Effector memory CD8-positive, alpha-beta T cell (primary cell): Measurements from ENCODE around the gene ZNF609.
"Not testable (repeated sequence)": the region's sequence is repeated elsewhere in the genome, so short reads cannot be mapped to it uniquely, and the experiment has no call there.

Experiments
- ATAC-seq: fragments of 150-1000 bp; cut with Tn5 transposase; replicated peaks from 2 replicates; pipeline ENCODE4 v1.10.0; 2021; ENCODE audit warnings: mild to moderate bottlenecking, moderate library complexity
- DNase-seq, 3 experiments: peaks; one replicate each; pipeline ENCODE4 v3.0.0; 2021
- H3K27ac Mint-ChIP-seq, 2 donors: one replicate each; pipeline ENCODE4 v1.8.0; 2022; ENCODE audit warnings: mild to moderate bottlenecking in 2 of 2, mixed read lengths in 2 of 2, moderate library complexity in 2 of 2
- H3K27me3 Mint-ChIP-seq, 2 donors: one replicate each; pipeline ENCODE4 v1.8.0; 2022; ENCODE audit warnings: mixed read lengths in 2 of 2
- H3K36me3 Mint-ChIP-seq: one replicate; pipeline ENCODE4 v1.8.0; 2022; ENCODE audit warnings: mild to moderate bottlenecking, moderate library complexity, mixed read lengths; ENCODE audit not compliant: insufficient read depth
- H3K4me1 Mint-ChIP-seq, 2 donors: one replicate each; pipeline ENCODE4 v1.8.0; 2022; ENCODE audit warnings: low read depth in 2 of 2, mixed read lengths in 2 of 2
- H3K4me3 Mint-ChIP-seq, 2 donors: one replicate each; pipeline ENCODE4 v1.8.0; 2022; ENCODE audit warnings: mild to moderate bottlenecking in 2 of 2, mixed read lengths in 2 of 2, moderate library complexity in 2 of 2
- H3K9me3 Mint-ChIP-seq, 2 donors: one replicate each; pipeline ENCODE4 v1.8.0; 2022; ENCODE audit warnings: mixed read lengths in 2 of 2

The ZNF609 gene

GRCh38 chr15:64635499-64636495 lies 175.4 kb downstream of the ZNF609 start:
- ATAC-seq: no peak
- DNase-seq: no peak
- H3K27ac Mint-ChIP-seq: peak overlapping the region; percentile 93 to 96
- H3K9me3 Mint-ChIP-seq: no peaks in the 10 kb centered on the region
- H3K4me3 Mint-ChIP-seq: peak overlapping the region; percentile 73 to 78
- H3K27me3 Mint-ChIP-seq: no peaks in the 10 kb centered on the region
- peaks cover 53 to 54% of the 10 kb centered on the region in 2 donors for H3K4me1 Mint-ChIP-seq
- peaks cover 16% of the 10 kb centered on the region for H3K36me3 Mint-ChIP-seq

DNA sequence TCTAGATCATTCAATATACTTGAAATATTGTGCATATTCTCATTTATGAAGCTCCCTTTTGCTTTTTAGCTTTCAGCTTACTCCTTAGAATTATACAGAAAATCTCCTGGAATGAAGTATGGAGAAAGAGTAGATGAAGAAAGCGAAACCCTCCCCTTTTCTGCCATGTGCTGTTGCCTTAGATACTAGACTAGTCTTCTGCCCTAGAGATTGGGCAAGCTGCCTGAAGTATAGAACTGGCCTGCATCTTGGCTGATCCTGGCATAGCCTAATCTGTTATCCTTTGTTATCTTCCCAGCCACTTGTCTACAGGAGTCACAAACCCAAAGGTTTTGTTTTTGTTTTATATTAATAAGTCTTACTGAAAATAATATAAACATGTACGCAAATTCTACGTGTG lies 176.2 kb downstream of the ZNF609 start:
- ATAC-seq (no peak), DNase-seq (no peak)
- Mint-ChIP-seq H3K9me3 (no peaks in the 10 kb centered on the region), H3K36me3 (peaks cover 16% of the 10 kb centered on the region), H3K27ac (peak overlapping the region; percentile 93 to 96), H3K4me3 (peak overlapping the region in 1 of 2 donors; percentile 78), H3K4me1 (peaks cover 51 to 52% of the 10 kb centered on the region in 2 donors), H3K27me3 (no peaks in the 10 kb centered on the region)

GRCh38 chr15:64637412-64637811 lies 177.0 kb downstream of the ZNF609 start:
- Mint-ChIP-seq H3K4me1 (peaks cover 50 to 51% of the 10 kb centered on the region in 2 donors), H3K4me3 (no peak overlapping the region), H3K27me3 (no peaks in the 10 kb centered on the region), H3K9me3 (no peaks in the 10 kb centered on the region), H3K36me3 (peaks cover 15% of the 10 kb centered on the region), H3K27ac (peak overlapping the region in 1 of 2 donors; percentile 93)
- no peak for ATAC-seq
- no peak for DNase-seq

GRCh38 chr15:64639744-64640143 lies 179.4 kb downstream of the ZNF609 start:
- Mint-ChIP-seq H3K27ac (peak overlapping the region; percentile 89 to 92), H3K4me1 (peaks cover 34 to 44% of the 10 kb centered on the region in 2 donors)
- ATAC-seq, H3K36me3 Mint-ChIP-seq, H3K9me3 Mint-ChIP-seq, H3K27me3 Mint-ChIP-seq, DNase-seq, H3K4me3 Mint-ChIP-seq: not testable (repeated sequence)

GRCh38 chr15:64640146-64640871 lies 179.9 kb downstream of the ZNF609 start:
- DNase-seq: no peak
- H3K9me3 Mint-ChIP-seq: no peaks in the 10 kb centered on the region
- peaks cover 31 to 38% of the 10 kb centered on the region in 2 donors for H3K4me1 Mint-ChIP-seq
- ATAC-seq: no peak
- H3K27me3 Mint-ChIP-seq: no peaks in the 10 kb centered on the region
- H3K27ac Mint-ChIP-seq: peak overlapping the region; percentile 89 to 92
- peak overlapping the region in 1 of 2 donors; percentile 3 for H3K4me3 Mint-ChIP-seq
- H3K36me3 Mint-ChIP-seq: peaks cover 6% of the 10 kb centered on the region

DNA sequence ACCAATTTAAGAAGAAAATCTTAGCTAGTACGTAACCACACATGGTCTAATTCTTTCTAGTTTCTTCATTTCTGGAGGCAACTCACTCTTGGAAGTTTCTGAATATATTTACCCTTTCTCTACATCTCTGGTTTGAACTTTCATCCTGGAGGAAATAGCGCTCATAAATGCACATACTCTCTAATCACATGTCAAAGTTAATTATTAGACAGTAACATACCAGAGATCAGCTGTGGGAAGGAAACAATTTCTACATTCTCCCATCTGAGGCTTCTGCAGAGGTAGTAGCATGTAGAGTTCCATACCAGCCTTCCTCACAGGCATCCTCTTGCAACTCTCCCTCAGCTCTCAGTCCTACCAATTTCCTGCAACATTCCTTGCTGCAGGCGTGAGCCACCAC lies 182.5 kb downstream of the ZNF609 start:
- peaks cover 15 to 20% of the 10 kb centered on the region in 2 donors for H3K4me1 Mint-ChIP-seq
- no peak for ATAC-seq
- no peaks in the 10 kb centered on the region for H3K9me3 Mint-ChIP-seq
- H3K4me3 Mint-ChIP-seq: no peak overlapping the region
- H3K27ac Mint-ChIP-seq: no peak overlapping the region
- H3K36me3 Mint-ChIP-seq: peaks cover 6% of the 10 kb centered on the region
- DNase-seq: no peak
- no peaks in the 10 kb centered on the region for H3K27me3 Mint-ChIP-seq

- no peak overlapping the region for H3K4me3 Mint-ChIP-seq
- H3K9me3 Mint-ChIP-seq: no peaks in the 10 kb centered on the region
- H3K36me3 Mint-ChIP-seq: peaks cover 10% of the 10 kb centered on the region
- no peaks in the 10 kb centered on the region for H3K27me3 Mint-ChIP-seq
- DNase-seq: no peak
- no peak for ATAC-seq
- H3K4me1 Mint-ChIP-seq: peaks cover 15 to 20% of the 10 kb centered on the region in 2 donors
- no peak overlapping the region for H3K27ac Mint-ChIP-seq
Observed at GRCh38 chr15:64643685-64644084, 183.3 kb downstream of the ZNF609 start.

- peaks cover 14 to 19% of the 10 kb centered on the region in 2 donors for H3K4me1 Mint-ChIP-seq
Observed at GRCh38 chr15:64644811-64645210, 184.4 kb downstream of the ZNF609 start.

GRCh38 chr15:64645995-64646394 lies 185.6 kb downstream of the ZNF609 start:
- Mint-ChIP-seq H3K4me3 (no peak overlapping the region), H3K27me3 (no peaks in the 10 kb centered on the region), H3K27ac (no peak overlapping the region), H3K4me1 (peaks cover 8 to 22% of the 10 kb centered on the region in 2 donors), H3K36me3 (peaks cover 3% of the 10 kb centered on the region), H3K9me3 (no peaks in the 10 kb centered on the region)
- ATAC-seq: no peak
- no peak for DNase-seq

More at GRCh38 chr15:64644811-64645210, 184.4 kb downstream of the ZNF609 start:
- not testable (repeated sequence) for H3K9me3 Mint-ChIP-seq, H3K36me3 Mint-ChIP-seq, DNase-seq, ATAC-seq, H3K27me3 Mint-ChIP-seq, H3K4me3 Mint-ChIP-seq
- peak overlapping the region in 1 of 2 donors; percentile 73 for H3K27ac Mint-ChIP-seq

GRCh38 chr15:64647367-64647766 lies 187.0 kb downstream of the ZNF609 start:
- Mint-ChIP-seq H3K4me1 (peaks cover 18 to 33% of the 10 kb centered on the region in 2 donors), H3K9me3 (no peaks in the 10 kb centered on the region), H3K4me3 (no peak overlapping the region), H3K27ac (peak overlapping the region in 1 of 2 donors; percentile 74), H3K27me3 (no peaks in the 10 kb centered on the region), H3K36me3 (peaks cover 3% of the 10 kb centered on the region)
- DNase-seq: no peak
- ATAC-seq: no peak

DNA sequence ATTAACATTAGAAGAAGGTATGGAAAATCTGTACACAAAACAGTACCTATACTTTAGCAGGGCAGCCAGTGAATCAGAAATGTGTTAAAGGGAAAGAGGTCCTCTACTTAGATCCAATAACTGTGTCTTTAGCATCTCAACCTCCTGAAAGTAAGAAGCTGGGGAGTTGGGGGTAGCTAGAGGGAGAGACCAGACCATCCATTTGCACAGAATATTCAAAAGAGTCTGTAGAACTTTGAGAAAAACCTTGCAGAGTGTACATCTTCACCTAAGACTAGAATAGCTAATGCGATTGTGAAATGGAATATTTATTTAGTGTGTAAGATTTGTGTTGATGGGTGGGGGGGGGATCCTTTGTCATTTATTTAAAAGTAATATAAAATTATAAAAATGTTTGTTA lies 190.2 kb downstream of the ZNF609 start:
- no peaks in the 10 kb centered on the region for H3K9me3 Mint-ChIP-seq
- H3K4me1 Mint-ChIP-seq: peaks cover 15 to 32% of the 10 kb centered on the region in 2 donors
- peaks cover 3% of the 10 kb centered on the region for H3K36me3 Mint-ChIP-seq
- no peak overlapping the region for H3K4me3 Mint-ChIP-seq
- peak overlapping the region in 1 of 2 donors; percentile 96 for H3K27ac Mint-ChIP-seq
- no peaks in the 10 kb centered on the region for H3K27me3 Mint-ChIP-seq
- DNase-seq: no peak
- ATAC-seq: no peak

- H3K9me3 Mint-ChIP-seq: no peaks in the 10 kb centered on the region
- peaks cover 7% of the 10 kb centered on the region for H3K36me3 Mint-ChIP-seq
- H3K4me1 Mint-ChIP-seq: peaks cover 15 to 32% of the 10 kb centered on the region in 2 donors
- peak overlapping the region; percentile 94 to 96 for H3K27ac Mint-ChIP-seq
- H3K27me3 Mint-ChIP-seq: no peaks in the 10 kb centered on the region
- DNase-seq (peak; percentile 30 to 37 (median 31)), ATAC-seq (peak; percentile 96)
- peak overlapping the region; percentile 43 to 63 for H3K4me3 Mint-ChIP-seq
Observed at GRCh38 chr15:64651601-64652191, 191.3 kb downstream of the ZNF609 start.

GRCh38 chr15:64653757-64654156 lies 193.4 kb downstream of the ZNF609 start:
- Mint-ChIP-seq H3K27me3 (no peaks in the 10 kb centered on the region), H3K36me3 (peaks cover 3% of the 10 kb centered on the region), H3K27ac (no peak overlapping the region), H3K4me3 (no peak overlapping the region), H3K4me1 (peaks cover 15 to 36% of the 10 kb centered on the region in 2 donors), H3K9me3 (no peaks in the 10 kb centered on the region)
- no peak for ATAC-seq
- DNase-seq: no peak
